HepG2 (cell line): ENCODE results near the gene ZNF865. TPM values are rescaled to one million over a fixed set of nuclear protein-coding genes. Genes with fewer than 3 reads are reported as not detected.

Experiments used
- ATAC-seq: fragments of 200-7000 bp; cut with Tn5 transposase; 3 replicates; pipeline ENCODE4 v1.9.1; 2020; ENCODE audit warnings: mild to moderate bottlenecking, moderate library complexity
- BruUV-seq: library from RNA; stranded (reverse); fragments of 400-500 nt; replicated peaks from 2 replicates; lab custom pipeline; 2021; lab: Mats Ljungman, UMichigan
- CTCF ChIA-PET: fragments of 300-600 bp; formaldehyde crosslinking; extraction: SDS; loops from one replicate; lab custom pipeline; 2021; ENCODE audit warnings: low total read pairs, inconsistent platforms, low intra/inter-chr PET ratio; lab: Yijun Ruan, JAX
- POLR2A ChIA-PET: fragments of 350-600 bp; sonication (Branson Sonifier 250); formaldehyde crosslinking; loops from one replicate; lab custom pipeline; 2020; ENCODE audit warnings: antibody characterized with exemption, inconsistent platforms; lab: Yijun Ruan, JAX
- DNase-seq: peaks from one replicate; pipeline ENCODE4 v3.0.0-alpha.2; 2015; ENCODE audit warnings: low spot score
- FAIRE-seq: peaks from 3 replicates; lab custom pipeline; 2011; peaks lifted over from hg19 to GRCh38; lab: Jason Lieb, UNC
- H2AFZ ChIP-seq: one replicate; pipeline ENCODE4 v1.6.1; 2011; ENCODE audit warnings: low read length, inconsistent platforms
- H3K27ac ChIP-seq: fragments of 300-600 bp; 3 replicates; pipeline ENCODE4 v1.8.0; 2011; ENCODE audit warnings: mixed run types, mild to moderate bottlenecking, mixed read lengths, low read length, inconsistent platforms; ENCODE audit not compliant: insufficient read depth; ENCODE audit errors: extremely low read length
- H3K27me3 ChIP-seq, 2 experiments: fragments of 200-600 bp in 1 of 2; 2 replicates in 1 of 2; 3 replicates in 1 of 2; pipeline versions ENCODE4 v1.6.0 to v1.8.0; 2011; ENCODE audit warnings: low read length in 2 of 2, mild to moderate bottlenecking in 2 of 2, moderate library complexity in 2 of 2, inconsistent platforms in 1 of 2; ENCODE audit not compliant: insufficient read depth in 2 of 2, control insufficient read depth in 1 of 2
- H3K36me3 ChIP-seq, 2 experiments: fragments of 200-600 bp in 1 of 2; replicated peaks in 1 of 2; 2 replicates in 1 of 2; 3 replicates in 1 of 2; pipeline versions ENCODE4 v1.5.1 to v1.8.0; 2011; ENCODE audit warnings: low read length in 2 of 2, inconsistent platforms in 1 of 2; ENCODE audit not compliant: insufficient read depth in 2 of 2, control insufficient read depth in 1 of 2
- H3K4me1 ChIP-seq: 2 replicates; pipeline ENCODE4 v1.5.1; 2012; ENCODE audit warnings: low read length, inconsistent platforms; ENCODE audit not compliant: insufficient read depth
- H3K4me2 ChIP-seq: 2 replicates; pipeline ENCODE4 v1.6.0; 2011; ENCODE audit warnings: low read depth, low read length, inconsistent platforms
- H3K4me3 ChIP-seq, 3 experiments: fragments of 200-600 bp in 1 of 3; sonication (generic), shearing (Covaris generic) in 1 of 3; replicated peaks in 1 of 3; 2 replicates each; pipeline ENCODE4 v1.5.1; 2011 to 2016; ENCODE audit warnings: low read length in 3 of 3, inconsistent platforms in 2 of 3, low read depth in 2 of 3, mild to moderate bottlenecking in 2 of 3, control low read depth in 1 of 3, mixed read lengths in 1 of 3; ENCODE audit not compliant: insufficient read depth in 1 of 3
- H3K79me2 ChIP-seq: one replicate; pipeline ENCODE4 v1.6.1; 2011; ENCODE audit warnings: low read length, inconsistent platforms; ENCODE audit not compliant: insufficient read depth
- H3K9ac ChIP-seq: 2 replicates; pipeline ENCODE4 v1.6.0; 2011; ENCODE audit warnings: mild to moderate bottlenecking, low read depth, low read length, inconsistent platforms; ENCODE audit not compliant: insufficient read depth
- H3K9me3 ChIP-seq: 2 replicates; pipeline ENCODE4 v1.5.1; 2012; ENCODE audit warnings: mild to moderate bottlenecking, low read length
- H4K20me1 ChIP-seq: 2 replicates; pipeline ENCODE4 v1.6.0; 2011; ENCODE audit warnings: inconsistent platforms, mild to moderate bottlenecking, low read length, moderate library complexity; ENCODE audit not compliant: insufficient read depth
- ATF7-NPFF ChIP-seq: sonication (generic); formaldehyde crosslinking; IDR thresholded peaks from 2 replicates; pipeline ENCODE4 v1.8.1; 2023; ENCODE audit warnings: mild to moderate bottlenecking, low read depth, missing genetic modification reagents, moderate library complexity
- CCAR2 ChIP-seq: fragments of 200-400 bp; formaldehyde crosslinking; optimal IDR thresholded peaks from 2 replicates; pipeline ENCODE3; 2018; ENCODE audit warnings: low read depth, mild to moderate bottlenecking, low read length, moderate library complexity
- HNF1B ChIP-seq: sonication (generic); formaldehyde crosslinking; IDR thresholded peaks from 2 replicates; pipeline ENCODE4 v1.5.1; 2020; ENCODE audit warnings: mild to moderate bottlenecking, moderate library complexity, missing genetic modification reagents
- ZNF225 ChIP-seq: sonication (generic); formaldehyde crosslinking; IDR thresholded peaks from 2 replicates; pipeline ENCODE4 v1.4.0; 2020; ENCODE audit warnings: mild to moderate bottlenecking, missing genetic modification reagents
- ZNF335 ChIP-seq: sonication (generic); formaldehyde crosslinking; IDR thresholded peaks from 2 replicates; pipeline ENCODE4 v1.4.0; 2020; ENCODE audit warnings: missing genetic modification reagents
- ZNF616 ChIP-seq: sonication (generic); formaldehyde crosslinking; IDR thresholded peaks from 2 replicates; pipeline ENCODE4 v1.5.0; 2020; ENCODE audit warnings: low read depth, mild to moderate bottlenecking, missing genetic modification reagents
- WGBS: methylation state at CpG from one replicate; pipeline ENCODE4 v1.1.6; 2017; ENCODE audit warnings: low lambda C conversion rate; 5-methylcytosine and 5-hydroxymethylcytosine counted together
- in situ Hi-C: cut with HindIII; loops from 2 replicates; pipeline ENCODE4 v1.10.0; 2017; ENCODE audit warnings: low pct_unique_long_range_greater_than_20kb; ENCODE audit not compliant: extremely low pct_ligation_motif_present
- intact Hi-C: fragments of 100-400 bp; cut with micrococcal nuclease; formaldehyde crosslinking; loops from one replicate; pipeline ENCODE4 v1.10.0; 2022; ENCODE audit not compliant: unreplicated experiment
- polyA plus RNA-seq, 8 experiments: library from polyadenylated mRNA; depleted of rRNA in 3 of 8; stranded (reverse) in 7 of 8; unstranded in 1 of 8; fragments of >200 nt; fragmentation: Illumina TruSeq in 4 of 8; extraction: Trizol in 4 of 8; gene quantifications; 2 replicates each; pipeline versions ENCODE4 v1.2.1 to v1.2.3, GENCODE V29; 2011 to 2016; ENCODE audit warnings: low read depth in 4 of 8, missing spikeins in 1 of 8, mixed read lengths in 1 of 8; ENCODE audit not compliant: insufficient read depth in 1 of 8
- total RNA-seq, 5 experiments: library from RNA; depleted of rRNA; stranded (reverse); fragments of >200 nt; fragmentation: Illumina TruSeq; extraction: Trizol; gene quantifications; 2 replicates each; pipeline ENCODE4 v1.2.3, GENCODE V29; 2016; ENCODE audit warnings: low read depth in 1 of 5
- TF ChIP-seq, protein P1 (sequence below): sonication (generic); formaldehyde crosslinking; IDR thresholded peaks from 2 replicates; pipeline ENCODE4 v1.4.0; 2020; ENCODE audit warnings: mild to moderate bottlenecking, missing genetic modification reagents
- TF ChIP-seq, protein P2 (sequence below): IDR thresholded peaks from 2 replicates; pipeline ENCODE4 v1.6.1; 2016; ENCODE audit warnings: mild to moderate bottlenecking

Gene ZNF865
- total and polyA plus RNA-seq, 2 of the 13 experiments (the other 11 are each of a cell fraction or from before 2014, with no cell fraction given) = 0.93 to 1.0 TPM

GRCh38 chr19:55614711-55615542, 9.5 kb downstream of the ZNF865 start:
- POLR2A ChIA-PET = no interaction called here
- WGBS = 95% methylated on average over 77 of the region's 98 CpGs
- intact Hi-C loops = no loop called here
- BruUV-seq = no TSS peak
- H3K27ac ChIP-seq = no peak overlapping the region
- CTCF ChIA-PET = no interaction called here
- ATAC-seq (no peak), DNase-seq (no peak), FAIRE-seq (no peak)
- in situ Hi-C loops = no loop called here
- H3K36me3 ChIP-seq = peaks cover 2% of the 10 kb centered on the region in 2 experiments; a peak in 1 of 5 replicates
- no peaks in the 10 kb centered on the region for H3K79me2 ChIP-seq
- H3K4me3 ChIP-seq = no peak overlapping the region
- H3K9me3 ChIP-seq = no peaks in the 10 kb centered on the region
- H4K20me1 ChIP-seq = no peaks in the 10 kb centered on the region
- no peaks in the 10 kb centered on the region for H3K27me3 ChIP-seq
- H2AFZ ChIP-seq = no peak overlapping the region
- no peak overlapping the region for H3K9ac ChIP-seq
- H3K4me1 ChIP-seq = peaks cover 8% of the 10 kb centered on the region
- H3K4me2 ChIP-seq = no peak overlapping the region
- no peak for TF ChIP-seq ATF7-NPFF (CRISPR knock-in tag)
- TF ChIP-seq, protein P1, sequence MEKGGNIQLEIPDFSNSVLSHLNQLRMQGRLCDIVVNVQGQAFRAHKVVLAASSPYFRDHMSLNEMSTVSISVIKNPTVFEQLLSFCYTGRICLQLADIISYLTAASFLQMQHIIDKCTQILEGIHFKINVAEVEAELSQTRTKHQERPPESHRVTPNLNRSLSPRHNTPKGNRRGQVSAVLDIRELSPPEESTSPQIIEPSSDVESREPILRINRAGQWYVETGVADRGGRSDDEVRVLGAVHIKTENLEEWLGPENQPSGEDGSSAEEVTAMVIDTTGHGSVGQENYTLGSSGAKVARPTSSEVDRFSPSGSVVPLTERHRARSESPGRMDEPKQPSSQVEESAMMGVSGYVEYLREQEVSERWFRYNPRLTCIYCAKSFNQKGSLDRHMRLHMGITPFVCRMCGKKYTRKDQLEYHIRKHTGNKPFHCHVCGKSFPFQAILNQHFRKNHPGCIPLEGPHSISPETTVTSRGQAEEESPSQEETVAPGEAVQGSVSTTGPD (CRISPR knock-in tag) = no peak
- TF ChIP-seq, all 625 proteins: peak for 0

DNA sequence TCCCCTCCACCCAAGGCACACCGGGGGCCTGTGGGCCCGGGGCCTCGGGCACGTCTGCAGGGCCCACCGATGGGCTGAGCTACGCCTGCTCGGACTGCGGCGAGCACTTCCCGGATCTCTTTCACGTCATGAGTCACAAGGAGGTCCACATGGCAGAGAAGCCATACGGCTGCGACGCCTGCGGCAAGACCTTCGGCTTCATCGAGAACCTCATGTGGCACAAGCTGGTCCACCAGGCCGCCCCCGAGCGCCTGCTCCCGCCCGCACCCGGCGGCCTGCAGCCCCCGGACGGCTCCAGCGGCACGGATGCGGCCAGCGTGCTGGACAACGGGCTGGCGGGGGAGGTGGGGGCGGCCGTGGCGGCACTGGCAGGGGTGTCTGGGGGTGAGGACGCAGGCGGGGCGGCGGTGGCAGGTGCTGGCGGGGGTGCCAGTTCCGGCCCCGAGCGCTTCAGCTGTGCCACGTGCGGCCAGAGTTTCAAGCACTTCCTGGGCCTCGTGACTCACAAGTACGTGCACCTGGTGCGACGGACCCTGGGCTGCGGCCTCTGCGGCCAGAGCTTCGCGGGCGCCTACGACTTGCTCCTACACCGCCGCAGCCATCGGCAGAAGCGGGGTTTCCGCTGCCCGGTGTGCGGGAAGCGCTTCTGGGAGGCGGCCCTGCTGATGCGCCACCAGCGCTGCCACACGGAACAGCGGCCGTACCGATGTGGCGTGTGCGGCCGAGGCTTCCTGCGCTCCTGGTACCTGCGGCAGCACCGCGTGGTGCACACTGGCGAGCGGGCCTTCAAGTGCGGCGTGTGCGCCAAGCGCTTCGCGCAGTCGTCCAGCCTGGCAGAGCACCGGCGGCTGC, 10.3 kb downstream of the ZNF865 start:
- ATAC-seq (no peak), DNase-seq (no peak), FAIRE-seq (no peak)
- H3K79me2 ChIP-seq = no peaks in the 10 kb centered on the region
- H3K4me2 ChIP-seq = no peak overlapping the region
- POLR2A ChIA-PET = no interaction called here
- H3K9ac ChIP-seq = no peak overlapping the region
- H3K27ac ChIP-seq = no peak overlapping the region
- WGBS = 97% methylated on average over 38 of the region's 88 CpGs
- H3K36me3 ChIP-seq = peaks cover 2% of the 10 kb centered on the region in 2 experiments; a peak in 1 of 5 replicates
- CTCF ChIA-PET = no interaction called here
- peaks cover 8% of the 10 kb centered on the region for H3K4me1 ChIP-seq
- H3K4me3 ChIP-seq = no peak overlapping the region
- no peaks in the 10 kb centered on the region for H3K9me3 ChIP-seq
- BruUV-seq = no TSS peak
- intact Hi-C loops = no loop called here
- in situ Hi-C loops = no loop called here
- no peaks in the 10 kb centered on the region for H4K20me1 ChIP-seq
- no peaks in the 10 kb centered on the region for H3K27me3 ChIP-seq
- no peak overlapping the region for H2AFZ ChIP-seq
- no peak for TF ChIP-seq HNF1B
- no peak for TF ChIP-seq CCAR2
- TF ChIP-seq ZNF225 (CRISPR knock-in tag) = no peak
- TF ChIP-seq, protein P2, sequence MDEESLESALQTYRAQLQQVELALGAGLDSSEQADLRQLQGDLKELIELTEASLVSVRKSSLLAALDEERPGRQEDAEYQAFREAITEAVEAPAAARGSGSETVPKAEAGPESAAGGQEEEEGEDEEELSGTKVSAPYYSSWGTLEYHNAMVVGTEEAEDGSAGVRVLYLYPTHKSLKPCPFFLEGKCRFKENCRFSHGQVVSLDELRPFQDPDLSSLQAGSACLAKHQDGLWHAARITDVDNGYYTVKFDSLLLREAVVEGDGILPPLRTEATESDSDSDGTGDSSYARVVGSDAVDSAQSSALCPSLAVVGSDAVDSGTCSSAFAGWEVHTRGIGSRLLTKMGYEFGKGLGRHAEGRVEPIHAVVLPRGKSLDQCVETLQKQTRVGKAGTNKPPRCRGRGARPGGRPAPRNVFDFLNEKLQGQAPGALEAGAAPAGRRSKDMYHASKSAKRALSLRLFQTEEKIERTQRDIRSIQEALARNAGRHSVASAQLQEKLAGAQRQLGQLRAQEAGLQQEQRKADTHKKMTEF (CRISPR knock-in tag) = no peak
- TF ChIP-seq ZNF335 (CRISPR knock-in tag) = no peak
- no peak for TF ChIP-seq ZNF616 (CRISPR knock-in tag)
